MCF 10A (cell line): ENCODE results near the gene HS1BP3. TPM values are rescaled to one million over a fixed set of nuclear protein-coding genes. Genes with fewer than 3 reads are reported as not detected.

Experiments
- BruUV-seq: library from RNA; stranded (reverse); fragments of 400-500 nt; replicated peaks from 2 replicates; lab custom pipeline; 2021; lab: Mats Ljungman, UMichigan
- CTCF ChIA-PET: fragments of 300-600 bp; sonication (Branson Sonifier 250); formaldehyde crosslinking; extraction: SDS; loops from one replicate; lab custom pipeline; 2021; ENCODE audit warnings: antibody characterized with exemption, inconsistent platforms; lab: Yijun Ruan, JAX
- POLR2A ChIA-PET: fragments of 300-600, 350-650 bp; sonication (Branson Sonifier 250); formaldehyde crosslinking; extraction: SDS; loops from one replicate; lab custom pipeline; 2020; ENCODE audit warnings: antibody characterized with exemption, inconsistent platforms; lab: Yijun Ruan, JAX
- DNase-seq: peaks from one replicate; pipeline ENCODE4 v3.0.0-alpha.2; 2018; ENCODE audit not compliant: unreplicated experiment
- H3K27ac Mint-ChIP-seq: one replicate; pipeline ENCODE4 v1.8.0; 2022; ENCODE audit warnings: mild to moderate bottlenecking, low read depth, mixed read lengths; ENCODE audit not compliant: unreplicated experiment
- H3K27me3 Mint-ChIP-seq: one replicate; pipeline ENCODE4 v1.8.0; 2022; ENCODE audit warnings: mixed read lengths; ENCODE audit not compliant: insufficient read depth, unreplicated experiment
- H3K36me3 Mint-ChIP-seq: one replicate; pipeline ENCODE4 v1.8.0; 2022; ENCODE audit warnings: mild to moderate bottlenecking, moderate library complexity, mixed read lengths; ENCODE audit not compliant: insufficient read depth, unreplicated experiment
- H3K4me1 Mint-ChIP-seq: one replicate; pipeline ENCODE4 v1.8.0; 2022; ENCODE audit warnings: mixed read lengths; ENCODE audit not compliant: insufficient read depth, unreplicated experiment
- H3K4me3 Mint-ChIP-seq: one replicate; pipeline ENCODE4 v1.8.0; 2022; ENCODE audit warnings: mild to moderate bottlenecking, moderate library complexity, mixed read lengths; ENCODE audit not compliant: unreplicated experiment
- H3K9me3 Mint-ChIP-seq: one replicate; pipeline ENCODE4 v1.8.0; 2022; ENCODE audit warnings: mixed read lengths; ENCODE audit not compliant: unreplicated experiment
- intact Hi-C: fragments of 100-400 bp; cut with micrococcal nuclease; formaldehyde crosslinking; loops from 2 replicates; pipeline ENCODE4 v1.14.1; 2022
- total RNA-seq: library from RNA; stranded (reverse); gene quantifications from 2 replicates; pipeline ENCODE4 v1.2.3, GENCODE V29; 2022
- TF ChIP-seq, protein P1 (sequence below): fragments of 200-600 bp; IDR thresholded peaks from one replicate; pipeline ENCODE4 v1.8.0; 2022; ENCODE audit warnings: antibody characterized with exemption, mild to moderate bottlenecking; ENCODE audit not compliant: unreplicated experiment

HS1BP3 gene
- total RNA-seq, 1 experiment from 2014 or later: 10.0 TPM

DNA sequence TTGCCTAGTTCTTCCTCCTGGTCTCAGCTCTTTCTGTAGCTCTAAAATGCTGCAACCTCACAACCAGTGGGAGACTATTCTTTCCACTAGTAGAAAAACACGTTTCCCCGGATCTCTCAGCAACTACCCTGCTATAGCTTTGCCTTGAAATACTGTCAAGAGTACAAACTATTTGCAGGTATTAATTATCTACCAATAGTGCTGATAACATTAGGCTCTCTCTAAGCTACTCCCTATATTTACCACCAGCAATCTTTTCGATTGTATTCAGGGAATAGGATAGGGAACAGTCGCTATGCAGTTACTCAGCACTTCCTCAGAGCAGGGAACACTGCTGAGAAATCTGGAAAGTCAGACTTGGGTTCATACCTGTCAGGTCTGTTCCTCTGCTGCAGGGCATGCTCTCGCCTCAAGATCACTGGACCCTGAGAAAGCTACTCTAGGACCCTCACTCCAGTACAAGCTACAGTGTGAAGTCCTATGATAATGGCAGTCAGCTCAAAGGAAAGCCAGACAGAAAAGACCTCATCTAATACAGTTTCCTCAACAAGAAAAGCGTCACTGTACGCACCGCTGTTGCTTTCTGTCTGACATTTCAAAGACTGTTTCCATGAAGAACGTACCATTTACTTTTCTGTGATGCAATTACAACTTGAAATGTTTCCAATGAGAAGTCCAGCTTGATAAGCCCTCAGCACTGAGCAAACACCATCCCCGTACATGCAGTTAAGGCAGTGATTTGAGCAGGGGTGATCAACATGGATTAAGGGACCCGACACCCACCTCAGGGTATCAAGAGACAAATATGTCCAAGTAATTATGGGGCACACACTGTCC, 38.7 kb upstream of the HS1BP3 start:
- TF ChIP-seq, protein P1, sequence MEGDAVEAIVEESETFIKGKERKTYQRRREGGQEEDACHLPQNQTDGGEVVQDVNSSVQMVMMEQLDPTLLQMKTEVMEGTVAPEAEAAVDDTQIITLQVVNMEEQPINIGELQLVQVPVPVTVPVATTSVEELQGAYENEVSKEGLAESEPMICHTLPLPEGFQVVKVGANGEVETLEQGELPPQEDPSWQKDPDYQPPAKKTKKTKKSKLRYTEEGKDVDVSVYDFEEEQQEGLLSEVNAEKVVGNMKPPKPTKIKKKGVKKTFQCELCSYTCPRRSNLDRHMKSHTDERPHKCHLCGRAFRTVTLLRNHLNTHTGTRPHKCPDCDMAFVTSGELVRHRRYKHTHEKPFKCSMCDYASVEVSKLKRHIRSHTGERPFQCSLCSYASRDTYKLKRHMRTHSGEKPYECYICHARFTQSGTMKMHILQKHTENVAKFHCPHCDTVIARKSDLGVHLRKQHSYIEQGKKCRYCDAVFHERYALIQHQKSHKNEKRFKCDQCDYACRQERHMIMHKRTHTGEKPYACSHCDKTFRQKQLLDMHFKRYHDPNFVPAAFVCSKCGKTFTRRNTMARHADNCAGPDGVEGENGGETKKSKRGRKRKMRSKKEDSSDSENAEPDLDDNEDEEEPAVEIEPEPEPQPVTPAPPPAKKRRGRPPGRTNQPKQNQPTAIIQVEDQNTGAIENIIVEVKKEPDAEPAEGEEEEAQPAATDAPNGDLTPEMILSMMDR: no peak
- DNase-seq: no peak
- POLR2A ChIA-PET: no interaction called here
- Mint-ChIP-seq H3K36me3 (peaks cover 19% of the 10 kb centered on the region), H3K9me3 (no peaks in the 10 kb centered on the region), H3K4me3 (no peak overlapping the region), H3K4me1 (no peaks in the 10 kb centered on the region), H3K27ac (no peak overlapping the region), H3K27me3 (no peaks in the 10 kb centered on the region)
- intact Hi-C loops: no loop called here
- BruUV-seq: no TSS peak
- CTCF ChIA-PET: interaction anchor here (0.6 to 1.5 kb wide), 3 partner anchors 28 to 274 kb away, joined by 3 to 8 read pairs (median 5); no protein-coding TSS in a partner anchor

DNA sequence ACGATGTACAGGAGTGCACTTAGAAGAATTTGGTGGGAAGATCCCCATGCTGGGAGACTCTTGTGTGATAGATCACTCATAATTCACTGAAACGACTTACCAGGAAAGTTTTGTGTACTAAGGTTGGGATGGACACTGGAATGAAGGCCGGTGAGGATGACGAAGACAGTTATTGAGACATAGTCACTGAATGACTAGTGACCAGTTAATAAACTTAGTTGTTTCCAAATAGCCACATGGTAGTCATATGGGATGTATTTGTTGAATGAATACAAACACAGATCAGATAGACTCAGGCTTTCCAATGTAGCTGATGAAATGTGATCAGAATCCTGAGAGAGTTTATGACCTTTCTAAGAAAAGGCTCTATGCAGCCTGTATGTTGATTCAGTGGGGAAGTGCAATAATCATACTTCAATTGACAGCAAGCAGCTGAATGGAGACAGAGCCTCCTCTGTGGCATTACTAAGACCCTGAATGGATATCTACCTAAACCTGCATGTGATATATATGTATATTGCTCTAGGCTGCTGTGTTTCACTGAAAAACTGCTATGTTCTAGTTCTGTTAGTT, 36.4 kb upstream of the HS1BP3 start:
- H3K36me3 Mint-ChIP-seq: peaks cover 34% of the 10 kb centered on the region
- H3K27me3 Mint-ChIP-seq: no peaks in the 10 kb centered on the region
- DNase-seq: no peak
- no peak overlapping the region for H3K27ac Mint-ChIP-seq
- H3K9me3 Mint-ChIP-seq: no peaks in the 10 kb centered on the region
- POLR2A ChIA-PET: no interaction called here
- CTCF ChIA-PET: interaction anchor here (0.9 to 1.6 kb wide), 3 partner anchors 26 to 275 kb away, joined by 3 to 5 read pairs (median 3); no protein-coding TSS in a partner anchor
- no peak overlapping the region for H3K4me3 Mint-ChIP-seq
- no TSS peak for BruUV-seq
- intact Hi-C loops: no loop called here
- TF ChIP-seq, protein P1: no peak
- no peaks in the 10 kb centered on the region for H3K4me1 Mint-ChIP-seq

DNA sequence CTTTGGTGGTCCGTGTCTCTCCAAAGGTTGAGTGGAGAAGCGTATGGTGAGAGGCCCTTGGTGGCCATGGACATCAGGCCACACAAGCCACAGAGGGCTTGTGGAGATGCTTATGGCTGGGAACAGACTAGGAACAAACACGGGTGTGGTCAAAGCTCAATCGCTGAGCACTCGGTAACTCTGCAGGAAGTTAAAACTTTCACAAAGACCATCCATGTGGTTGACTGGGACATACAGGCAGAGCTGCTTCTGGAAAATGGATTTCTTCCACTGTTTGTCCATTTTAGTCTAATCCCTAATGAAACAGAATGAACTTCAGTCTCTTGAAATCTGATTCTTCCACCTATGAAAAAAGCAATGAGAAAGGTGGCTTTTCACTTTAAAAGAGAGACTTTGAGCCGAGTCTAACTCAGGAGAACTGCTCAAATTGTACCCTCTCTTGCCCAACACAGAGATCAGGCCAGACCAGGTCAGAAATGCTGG, 33.7 kb upstream of the HS1BP3 start:
- Mint-ChIP-seq H3K4me3 (no peak overlapping the region), H3K36me3 (peaks cover 45% of the 10 kb centered on the region), H3K27me3 (no peaks in the 10 kb centered on the region), H3K27ac (no peak overlapping the region), H3K9me3 (no peaks in the 10 kb centered on the region), H3K4me1 (no peaks in the 10 kb centered on the region)
- TF ChIP-seq, protein P1: no peak
- POLR2A ChIA-PET: interaction anchor here (1.4 kb wide), 1 partner anchor 60 kb away, joined by 3 read pairs; no protein-coding TSS in a partner anchor
- CTCF ChIA-PET: interaction anchor here (0.8 to 4.1 kb wide), 4 partner anchors 22 to 279 kb away, joined by 3 to 21 read pairs (median 4); no protein-coding TSS in a partner anchor
- no peak for DNase-seq
- intact Hi-C loops: no loop called here
- BruUV-seq: no TSS peak
